ENCODE data around the gene HOXA5.

HOXA5 gene

GRCh38 chr7:27181795-27182275, 38.4 kb upstream of the HOXA5 start:
- peak overlapping the region; percentile 98 for H3K4me3 ChIP-seq (ENCODE audit: control insufficient read depth, low read depth, low read length)
- TF ChIP-seq, protein P1, sequence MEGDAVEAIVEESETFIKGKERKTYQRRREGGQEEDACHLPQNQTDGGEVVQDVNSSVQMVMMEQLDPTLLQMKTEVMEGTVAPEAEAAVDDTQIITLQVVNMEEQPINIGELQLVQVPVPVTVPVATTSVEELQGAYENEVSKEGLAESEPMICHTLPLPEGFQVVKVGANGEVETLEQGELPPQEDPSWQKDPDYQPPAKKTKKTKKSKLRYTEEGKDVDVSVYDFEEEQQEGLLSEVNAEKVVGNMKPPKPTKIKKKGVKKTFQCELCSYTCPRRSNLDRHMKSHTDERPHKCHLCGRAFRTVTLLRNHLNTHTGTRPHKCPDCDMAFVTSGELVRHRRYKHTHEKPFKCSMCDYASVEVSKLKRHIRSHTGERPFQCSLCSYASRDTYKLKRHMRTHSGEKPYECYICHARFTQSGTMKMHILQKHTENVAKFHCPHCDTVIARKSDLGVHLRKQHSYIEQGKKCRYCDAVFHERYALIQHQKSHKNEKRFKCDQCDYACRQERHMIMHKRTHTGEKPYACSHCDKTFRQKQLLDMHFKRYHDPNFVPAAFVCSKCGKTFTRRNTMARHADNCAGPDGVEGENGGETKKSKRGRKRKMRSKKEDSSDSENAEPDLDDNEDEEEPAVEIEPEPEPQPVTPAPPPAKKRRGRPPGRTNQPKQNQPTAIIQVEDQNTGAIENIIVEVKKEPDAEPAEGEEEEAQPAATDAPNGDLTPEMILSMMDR (IDR thresholded peaks at IDR 0.05; ENCODE audit: control insufficient read depth, insufficient read depth, low read depth, low read length, missing control alignments): peak; percentile 5
- DNase-seq (ENCODE audit: low read depth): no peak

- TF ChIP-seq, protein P1 (IDR thresholded peaks at IDR 0.05; ENCODE audit: control insufficient read depth, insufficient read depth, low read depth, low read length, missing control alignments): no peak
- H3K4me3 ChIP-seq (ENCODE audit: control insufficient read depth, low read depth, low read length): peak overlapping the region; percentile 87
- no peak for DNase-seq (ENCODE audit: low read depth)
Observed at GRCh38 chr7:27180431-27181420, 37.2 kb upstream of the HOXA5 start.

- peak overlapping the region; percentile 87 for H3K4me3 ChIP-seq (ENCODE audit: control insufficient read depth, low read depth, low read length)
- TF ChIP-seq, protein P1 (IDR thresholded peaks at IDR 0.05; ENCODE audit: control insufficient read depth, insufficient read depth, low read depth, low read length, missing control alignments): peak; percentile 93
- DNase-seq (ENCODE audit: low read depth): no peak
Observed at GRCh38 chr7:27179503-27180430, 36.3 kb upstream of the HOXA5 start.

DNA sequence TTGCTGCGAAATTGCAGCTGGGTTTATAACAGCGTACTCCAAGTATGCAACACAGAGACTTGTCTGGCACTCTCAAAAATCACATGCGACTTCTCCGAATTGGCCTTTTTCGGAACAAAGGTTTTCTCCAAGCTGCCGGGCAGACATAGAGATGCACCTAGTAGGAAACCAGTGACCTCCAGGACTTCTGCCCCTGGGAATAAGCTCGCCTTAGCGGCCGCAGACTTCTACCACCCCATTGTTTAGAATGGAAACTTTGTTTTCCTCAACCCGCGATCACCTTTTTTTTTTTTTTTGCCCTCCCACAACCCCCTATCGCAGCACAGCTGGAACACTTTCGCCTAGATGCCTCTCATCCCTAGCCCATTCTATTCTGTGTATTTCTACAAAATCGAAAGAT, 35.5 kb upstream of the HOXA5 start:
- peak overlapping the region; percentile 87 for H3K4me3 ChIP-seq (ENCODE audit: control insufficient read depth, low read depth, low read length)
- no peak for DNase-seq (ENCODE audit: low read depth)
- TF ChIP-seq, protein P1 (IDR thresholded peaks at IDR 0.05; ENCODE audit: control insufficient read depth, insufficient read depth, low read depth, low read length, missing control alignments): no peak

DNA sequence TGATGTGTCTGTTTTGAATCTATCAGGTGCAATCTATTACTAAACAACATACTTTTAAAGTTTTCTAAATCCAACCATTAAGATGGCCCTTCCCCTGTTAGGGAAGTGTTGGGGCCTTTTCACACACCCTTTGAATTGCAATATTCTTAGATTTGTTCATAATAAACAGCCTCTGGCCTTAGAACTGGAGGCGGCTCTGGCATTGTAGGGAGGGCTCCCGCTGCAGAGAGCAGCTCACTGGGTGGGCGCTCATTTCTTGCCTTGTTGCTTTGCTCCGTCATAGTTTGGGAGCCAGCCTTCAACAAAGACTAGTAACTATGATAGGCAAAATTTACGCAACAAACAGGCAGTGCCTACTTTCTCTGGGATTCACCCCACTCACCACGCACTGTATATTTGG, 34.9 kb upstream of the HOXA5 start:
- TF ChIP-seq, protein P1 (IDR thresholded peaks at IDR 0.05; ENCODE audit: control insufficient read depth, insufficient read depth, low read depth, low read length, missing control alignments): no peak
- H3K4me3 ChIP-seq (ENCODE audit: control insufficient read depth, low read depth, low read length): peak overlapping the region; percentile 87
- no peak for DNase-seq (ENCODE audit: low read depth)

- TF ChIP-seq, protein P1 (IDR thresholded peaks at IDR 0.05; ENCODE audit: control insufficient read depth, insufficient read depth, low read depth, low read length, missing control alignments): no peak
- DNase-seq (ENCODE audit: low read depth): no peak
- peak overlapping the region; percentile 87 for H3K4me3 ChIP-seq (ENCODE audit: control insufficient read depth, low read depth, low read length)
Observed at GRCh38 chr7:27177795-27178320, 34.4 kb upstream of the HOXA5 start.

Measured in AG09309 (cell line).